HG03575 (cell line): ENCODE data around the gene MUC6.
"Not testable (repeated sequence)": the region's sequence is repeated elsewhere in the genome, so short reads cannot be mapped to it uniquely, and the experiment has no call there.

ENCODE experiments used
- ATAC-seq: cut with Tn5 transposase; IDR thresholded peaks from one replicate; pipeline ENCODE4 v1.9.1; 2021; ENCODE audit not compliant: unreplicated experiment, insufficient number of reproducible peaks, low FRiP score; ENCODE audit errors: extremely low read depth

Gene MUC6

DNA sequence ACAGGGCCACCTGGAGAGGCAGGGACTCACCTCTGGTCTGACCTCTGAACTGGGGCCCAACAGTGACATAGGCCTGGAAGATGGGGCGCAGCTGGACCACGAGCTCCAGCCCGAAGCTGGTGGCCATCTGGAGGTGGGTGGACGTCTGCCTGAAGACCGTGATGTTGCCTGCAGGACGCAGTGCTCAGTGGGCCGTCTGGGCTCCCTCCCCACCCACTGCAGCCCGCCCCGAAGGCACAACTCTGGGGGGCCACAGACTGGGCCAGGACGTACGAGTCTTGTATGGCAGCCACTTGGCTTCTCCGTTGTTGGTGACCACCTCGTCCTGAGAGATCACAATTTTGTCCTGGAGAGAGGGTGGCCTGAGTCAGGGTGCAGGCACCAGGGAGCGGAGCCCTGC lies 7.9 kb downstream of the MUC6 start:
- ATAC-seq = no peak

DNA sequence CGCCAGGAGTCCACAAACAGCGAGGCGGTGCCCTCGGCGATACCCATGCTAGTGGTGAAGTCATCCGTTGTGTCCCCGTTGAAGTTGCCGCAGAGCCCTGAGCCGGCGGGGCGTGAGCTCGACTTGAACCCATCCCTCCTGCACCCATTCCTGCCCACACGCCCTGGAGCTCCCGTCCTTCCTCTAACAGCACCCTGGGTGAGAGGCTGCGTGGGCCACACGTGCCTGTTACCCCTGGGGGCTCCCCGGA lies 8.3 kb downstream of the MUC6 start:
- no peak for ATAC-seq

DNA sequence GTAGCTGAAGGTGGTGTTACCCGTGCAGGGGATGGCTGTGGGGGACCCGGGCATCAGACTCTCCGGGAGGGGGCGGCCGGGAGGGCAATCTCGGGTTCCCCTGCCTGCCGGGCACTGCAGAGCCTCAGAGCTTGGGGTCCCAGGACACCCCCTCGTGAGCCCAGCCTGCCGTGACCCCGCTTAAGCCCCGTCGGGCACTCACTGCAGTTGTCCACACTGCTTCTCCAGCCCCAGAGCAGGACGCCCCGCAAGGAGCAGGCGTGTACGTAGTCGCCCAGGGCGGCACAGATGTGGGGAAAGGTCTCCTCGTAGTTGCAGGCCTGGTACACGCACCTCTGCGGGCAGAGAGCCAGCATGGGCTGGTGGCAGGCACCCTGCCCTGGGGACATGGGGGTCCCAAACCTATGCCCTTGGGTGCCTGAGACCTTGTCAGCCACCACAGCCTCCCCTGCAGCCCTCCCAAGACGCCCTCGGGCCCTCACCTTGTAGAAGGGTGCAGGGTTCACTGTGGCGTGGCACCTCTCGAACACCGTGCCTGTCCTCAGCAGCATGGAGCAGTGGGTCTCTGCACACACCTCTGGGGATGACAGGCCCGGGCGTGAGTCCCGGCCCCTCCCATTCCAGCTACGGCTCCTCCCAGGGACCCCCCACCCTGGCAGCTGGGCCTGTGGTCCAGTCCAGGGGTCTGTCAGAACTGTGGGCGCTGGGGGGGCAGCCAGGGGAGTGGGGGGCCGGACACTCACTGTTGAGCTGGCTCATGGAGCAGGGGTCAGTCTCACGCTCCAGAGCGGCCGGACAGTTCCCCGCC lies 8.8 kb downstream of the MUC6 start:
- no peak for ATAC-seq

DNA sequence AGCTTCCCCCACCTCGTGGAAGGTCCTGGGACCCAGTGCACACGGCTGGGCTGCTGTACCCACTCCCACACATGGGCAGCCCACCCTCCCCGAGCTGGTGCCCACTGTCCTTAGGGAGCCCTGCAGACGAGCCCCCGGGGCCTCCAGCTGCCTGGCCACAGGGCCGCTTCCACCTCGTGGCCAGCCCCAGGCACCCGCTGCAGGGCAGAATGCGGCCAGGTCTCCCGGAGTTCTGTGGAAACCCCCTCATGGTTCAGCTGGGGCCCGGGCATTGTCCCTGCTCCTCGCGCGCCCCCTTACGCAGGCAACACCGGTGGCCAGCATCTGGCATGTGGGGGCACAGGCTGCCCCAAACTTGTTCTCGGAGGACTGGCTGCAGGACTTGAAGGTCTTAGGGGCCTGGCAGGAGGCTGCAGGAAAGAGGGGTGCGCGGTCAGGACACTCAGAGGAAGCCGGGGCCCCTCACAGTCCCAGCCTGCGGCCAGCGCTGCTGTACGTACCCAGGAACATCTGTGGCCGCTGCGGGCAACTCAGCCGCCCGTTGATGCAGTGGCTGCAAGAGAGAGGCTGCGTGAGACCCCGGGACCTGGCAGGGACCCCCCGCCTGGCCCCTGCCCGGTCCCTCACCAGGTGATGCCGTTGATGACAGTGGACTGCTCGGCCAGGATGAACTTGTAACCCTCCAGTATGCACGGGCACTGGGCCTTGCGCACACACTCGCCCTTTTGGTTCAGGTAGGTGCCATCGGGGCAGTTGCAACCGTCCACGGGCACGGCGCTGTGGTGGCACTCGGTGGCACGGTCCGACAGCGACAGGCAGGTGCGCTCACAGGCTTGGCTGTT lies 9.7 kb downstream of the MUC6 start:
- ATAC-seq = no peak

DNA sequence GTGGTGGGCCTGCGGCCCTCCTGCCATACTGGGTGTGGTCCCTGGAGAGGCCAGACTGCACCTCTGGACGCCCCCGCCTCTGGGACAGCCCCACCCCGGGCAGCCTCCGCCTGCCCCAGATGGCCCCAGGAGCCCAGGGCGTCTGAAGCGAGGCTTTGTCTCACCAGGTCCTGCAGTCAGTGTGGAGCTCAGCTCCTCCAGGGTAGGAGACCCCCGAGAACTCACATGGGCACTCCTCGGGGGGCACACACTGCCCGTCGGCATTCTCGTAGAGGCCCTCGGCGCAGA lies 10.4 kb downstream of the MUC6 start:
- ATAC-seq = no peak

DNA sequence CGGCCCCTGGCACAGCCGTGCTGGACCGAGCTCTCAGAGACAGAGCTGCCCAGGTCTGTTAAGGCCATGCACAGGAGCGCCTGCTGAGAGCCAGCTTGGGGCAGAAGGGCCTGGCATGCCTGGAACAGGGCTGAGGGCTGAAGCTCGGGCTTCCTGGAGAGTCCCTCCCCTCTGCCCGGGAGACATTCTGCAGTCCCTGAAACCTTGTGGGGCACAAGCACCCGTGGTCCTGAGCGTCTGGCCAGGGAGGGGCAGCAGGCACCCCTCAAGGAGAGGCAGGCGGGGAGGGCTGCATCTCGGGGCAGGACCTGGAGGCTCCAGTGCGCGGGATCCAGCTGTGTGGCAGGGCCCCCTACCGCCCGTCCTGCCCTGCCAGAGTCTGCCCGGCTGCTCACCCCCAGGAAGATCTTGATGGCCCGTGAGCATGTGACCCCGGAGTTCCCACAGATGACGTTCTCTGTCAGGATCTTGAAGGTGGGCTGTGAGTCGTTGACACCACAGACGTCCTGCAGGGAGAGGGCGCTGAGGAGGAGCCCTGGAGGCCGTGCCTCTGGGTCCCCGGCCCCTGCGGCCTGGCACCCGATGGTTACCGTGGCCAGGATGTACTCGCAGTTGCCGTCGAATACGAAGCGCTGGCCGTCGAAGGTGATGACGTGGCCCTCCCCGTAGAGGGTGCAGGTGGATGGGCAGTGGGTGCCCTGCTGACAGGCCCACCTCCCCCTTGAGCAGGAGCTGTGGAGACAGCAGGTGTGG lies 10.9 kb downstream of the MUC6 start:
- ATAC-seq = no peak

DNA sequence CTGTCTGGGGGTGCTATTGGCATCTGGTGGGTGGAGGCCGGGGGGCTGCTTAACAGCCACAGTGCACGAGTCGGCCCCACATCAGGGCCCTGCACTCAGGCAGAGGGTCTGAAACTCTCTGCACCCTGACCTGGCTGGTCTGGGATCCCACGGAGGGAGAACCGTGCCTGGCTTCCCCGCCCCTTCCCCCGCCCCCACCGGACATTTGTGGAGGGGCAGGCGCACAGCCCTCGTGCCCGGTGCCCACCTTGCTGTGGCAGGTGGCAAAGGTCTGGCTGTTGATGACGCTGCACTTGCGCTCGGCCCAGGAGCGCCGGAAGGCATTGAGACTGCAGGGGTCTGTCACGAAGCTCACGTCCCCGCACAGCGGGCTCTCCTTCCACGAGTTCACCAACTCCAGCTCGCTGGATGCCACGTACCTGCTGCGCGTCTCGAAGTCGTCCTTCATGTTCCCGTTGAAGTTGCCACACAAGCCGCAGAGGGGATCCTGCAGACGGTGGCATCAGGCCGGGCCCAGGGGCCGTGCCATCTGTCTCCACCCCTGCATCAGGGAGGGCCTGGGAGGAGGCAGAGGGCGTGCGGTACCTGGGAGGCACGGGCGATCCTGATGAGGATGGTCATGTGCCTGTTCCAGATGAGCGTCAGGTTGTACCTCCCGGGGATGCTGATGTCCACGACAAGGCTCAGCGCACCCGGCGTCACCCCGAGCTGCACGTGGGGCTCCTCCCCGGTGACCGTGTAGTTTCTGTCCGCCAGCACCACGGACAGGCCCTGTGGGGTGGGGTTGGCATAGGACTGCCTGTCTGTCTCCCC lies 11.7 kb downstream of the MUC6 start:
- ATAC-seq = no peak

DNA sequence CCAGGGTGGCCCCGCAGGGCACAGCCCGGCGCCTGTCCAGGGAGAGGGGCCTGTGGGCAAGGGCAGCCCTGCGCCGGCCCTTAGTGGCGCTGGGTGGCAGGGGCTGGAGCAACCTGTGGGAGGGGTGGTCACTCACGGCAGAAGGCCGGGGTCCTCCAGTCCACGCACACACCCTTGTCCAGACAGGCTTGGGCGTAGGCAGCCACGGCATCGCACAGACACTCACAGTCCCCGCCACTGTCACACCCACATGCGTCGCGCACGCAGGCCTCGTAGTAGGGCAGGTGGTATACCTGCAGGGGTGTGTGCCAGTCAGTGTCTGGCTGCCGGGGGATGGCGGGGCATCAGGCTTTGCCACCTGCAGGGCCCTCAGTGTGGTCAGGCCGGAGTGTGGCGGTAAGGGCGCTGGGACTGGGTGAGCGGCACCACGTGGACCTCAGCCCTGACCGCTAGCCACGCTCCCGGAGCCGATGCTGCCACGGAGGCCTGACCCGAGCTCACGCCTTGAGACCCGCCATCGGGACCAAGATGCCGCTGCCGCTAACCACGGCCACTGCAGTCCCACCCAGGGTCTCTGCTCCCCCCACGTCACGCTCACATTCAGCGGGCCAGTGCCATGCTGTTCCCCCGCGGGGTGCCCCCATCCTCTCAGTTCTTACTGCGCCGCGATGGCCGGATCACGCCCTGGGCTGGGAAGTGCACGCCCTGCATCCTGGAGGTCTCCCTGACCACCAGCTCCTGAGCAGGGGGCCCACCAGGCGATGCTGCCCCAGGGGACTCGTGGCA lies 12.5 kb downstream of the MUC6 start:
- no peak for ATAC-seq

DNA sequence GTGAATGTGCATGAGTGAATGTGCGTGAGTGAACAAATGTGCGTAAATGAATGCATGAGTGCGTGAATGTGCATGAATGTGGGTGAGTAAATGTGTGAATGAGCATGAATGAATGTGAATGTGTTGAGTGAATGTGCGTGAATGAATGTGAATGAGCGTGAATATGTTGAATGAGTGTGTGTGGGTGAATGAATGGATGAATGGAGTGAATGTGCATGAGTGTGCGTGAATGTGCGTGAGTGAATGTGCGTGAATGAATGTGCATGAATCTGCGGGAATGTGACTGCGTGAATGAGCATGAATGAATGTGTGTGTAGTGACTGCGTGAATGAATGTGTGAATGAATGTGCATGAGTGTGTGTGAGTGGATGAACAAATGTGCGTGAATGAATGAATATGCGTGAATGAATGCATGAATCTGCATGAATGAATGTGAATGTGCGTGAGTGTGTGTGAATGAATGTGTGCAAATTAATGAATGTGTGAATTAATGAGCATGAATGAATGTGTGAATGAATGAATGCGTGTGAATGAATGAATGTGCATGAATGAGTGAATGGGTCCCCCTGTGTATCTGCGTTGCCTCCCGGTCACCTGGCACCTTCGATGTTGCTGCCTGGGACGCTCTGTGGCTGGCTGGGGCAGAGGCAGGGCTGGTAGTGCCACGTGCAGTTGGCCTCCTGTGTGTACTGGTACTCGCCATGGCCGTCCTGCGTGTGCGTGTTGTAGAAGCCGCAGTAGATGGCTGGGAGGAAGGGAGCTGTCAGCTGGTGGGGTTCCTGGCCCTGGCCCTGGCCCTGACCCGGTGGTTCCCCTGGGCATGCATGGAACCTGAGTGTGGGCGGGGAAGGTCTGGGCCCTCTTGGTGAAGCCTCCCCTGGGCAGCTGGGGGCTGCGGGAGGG lies 13.4 kb downstream of the MUC6 start:
- no peak for ATAC-seq

DNA sequence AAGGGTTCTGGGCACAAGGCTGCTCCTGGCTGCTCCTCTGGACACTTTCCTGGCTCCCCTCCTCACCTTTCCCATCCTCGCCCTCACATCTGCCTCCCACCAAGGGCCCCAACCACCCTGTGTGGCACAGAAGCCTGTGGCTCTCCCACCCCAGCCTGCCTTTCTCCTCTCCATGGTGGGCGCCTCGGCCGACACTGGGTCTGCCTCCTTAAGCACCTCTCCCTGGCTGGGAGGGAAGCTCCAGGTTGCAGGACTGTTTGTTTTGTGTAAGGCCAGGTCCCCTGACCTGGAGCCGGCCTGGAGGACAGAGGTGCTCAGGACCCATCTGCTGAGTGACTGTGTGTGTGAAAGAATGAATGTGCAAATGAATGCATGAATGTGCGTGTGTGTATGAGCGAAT lies 14.1 kb downstream of the MUC6 start:
- no peak for ATAC-seq

DNA sequence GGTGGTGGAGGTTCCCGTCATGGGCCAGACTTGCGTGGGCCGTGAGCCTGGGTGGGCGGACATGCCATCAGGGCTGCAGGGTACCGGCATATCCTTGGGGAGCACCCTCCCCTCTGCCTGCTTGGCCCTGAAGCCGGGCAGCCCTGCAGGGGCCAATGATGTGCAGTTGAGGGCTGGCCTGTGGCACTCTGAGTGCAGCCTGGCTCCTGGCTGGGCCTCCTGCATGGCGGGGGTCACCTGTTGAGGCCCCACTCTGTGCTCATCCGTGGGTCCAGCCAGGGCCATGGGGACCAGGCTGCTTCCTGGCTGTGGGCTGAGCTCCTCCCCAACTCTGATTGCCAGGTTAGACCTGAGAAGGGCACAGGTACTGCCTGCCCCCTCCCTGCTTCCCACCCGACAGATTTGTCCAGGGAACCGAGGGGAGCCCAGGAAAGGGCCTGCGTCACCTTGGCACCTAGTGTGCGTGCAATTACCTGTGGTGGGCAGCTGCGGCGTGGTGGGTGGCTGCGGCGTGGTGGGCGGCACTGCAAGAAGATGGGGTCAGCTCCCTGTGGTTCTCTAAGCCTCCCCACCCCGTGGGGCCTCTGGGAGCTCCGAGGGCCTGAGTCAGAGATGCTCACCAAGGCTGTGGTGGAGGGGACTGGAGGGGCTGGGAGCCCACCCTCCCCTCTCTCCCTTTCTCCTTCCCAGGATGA lies 16.2 kb downstream of the MUC6 start:
- no peak for ATAC-seq

DNA sequence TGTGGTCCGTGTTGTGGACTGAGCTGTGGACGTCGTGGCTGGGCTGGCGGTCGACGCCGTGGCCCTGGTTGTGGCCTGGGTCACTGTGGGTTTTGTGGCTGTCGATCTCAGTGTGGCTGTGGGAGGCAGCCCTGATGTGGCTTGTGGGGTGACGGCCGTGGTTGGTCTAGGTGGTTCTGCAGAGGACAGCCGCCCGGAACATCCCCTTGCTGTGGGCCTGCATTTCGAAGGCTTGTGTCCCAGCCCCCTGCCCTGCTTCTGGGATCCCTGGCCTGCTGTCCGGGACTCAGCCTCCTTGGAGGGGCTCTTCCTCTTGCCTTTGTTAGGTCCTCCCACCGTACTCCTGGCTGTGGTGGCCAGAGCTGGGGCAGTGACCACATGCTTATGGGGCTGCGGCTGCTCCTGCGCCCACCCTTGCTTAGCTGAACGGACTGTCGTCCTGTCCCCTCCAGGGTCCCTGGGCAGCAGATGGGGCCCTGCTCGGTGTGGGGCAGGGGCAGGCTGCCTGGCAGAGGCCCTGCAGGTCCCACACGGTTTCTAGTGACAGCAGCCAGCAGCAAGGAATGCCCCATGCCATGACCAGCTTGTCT lies 17.1 kb downstream of the MUC6 start:
- no peak for ATAC-seq

DNA sequence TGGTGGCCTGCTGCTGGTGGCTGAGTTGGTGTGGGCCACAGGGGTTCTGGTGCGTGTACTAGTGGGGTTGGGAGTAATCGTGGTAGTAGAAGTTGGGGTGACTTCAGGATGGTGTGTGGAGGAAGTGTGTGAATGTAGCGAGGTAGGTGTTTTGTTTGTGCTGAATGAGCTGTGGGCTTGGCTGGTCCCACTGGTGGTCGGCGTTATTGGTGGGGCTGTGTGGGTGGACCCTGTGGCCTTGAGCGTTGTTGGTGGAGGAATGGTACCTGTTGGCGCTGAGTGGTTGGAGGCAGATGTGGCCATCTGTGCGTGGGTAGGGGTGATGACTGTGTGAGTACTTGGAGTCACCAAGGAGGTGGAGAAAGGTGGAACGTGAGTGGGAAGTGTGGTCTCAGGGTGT lies 18.4 kb downstream of the MUC6 start:
- no peak for ATAC-seq

DNA sequence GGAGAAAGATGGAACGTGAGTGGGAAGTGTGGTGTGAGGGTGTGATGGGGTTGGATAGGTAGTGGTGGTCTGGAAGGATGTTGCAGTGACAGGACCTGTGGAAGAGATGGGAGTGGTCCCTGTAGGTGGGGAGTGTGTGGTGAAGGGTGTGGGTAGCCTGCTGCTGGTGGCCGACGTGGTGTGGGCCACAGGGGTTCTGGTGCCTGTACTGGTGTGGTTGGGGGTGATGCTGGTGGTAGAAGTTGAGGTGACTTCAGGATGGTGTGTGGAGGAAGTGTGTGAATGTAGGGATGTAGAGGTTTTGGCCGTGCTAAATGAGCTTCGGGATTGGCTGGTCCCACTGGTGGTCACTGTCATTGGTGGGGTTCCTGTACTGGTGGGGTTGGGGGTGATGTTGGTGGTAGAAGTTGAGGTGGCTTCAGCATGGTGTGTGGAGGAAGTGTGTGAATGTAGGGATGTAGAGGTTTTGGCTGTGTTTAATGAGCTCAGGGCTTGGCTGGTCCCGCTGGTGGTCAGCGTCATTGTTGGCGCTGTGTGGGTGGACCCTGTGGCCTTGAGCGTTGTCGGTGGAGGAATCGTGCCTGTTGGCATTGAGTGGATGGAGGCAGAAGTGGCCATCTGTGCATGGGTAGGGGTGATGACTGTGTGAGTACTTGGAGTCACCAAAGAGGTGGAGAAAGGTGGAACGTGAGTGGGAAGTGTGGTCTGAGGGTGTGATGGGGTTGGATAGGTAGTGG lies 19.1 kb downstream of the MUC6 start:
- ATAC-seq = no peak

DNA sequence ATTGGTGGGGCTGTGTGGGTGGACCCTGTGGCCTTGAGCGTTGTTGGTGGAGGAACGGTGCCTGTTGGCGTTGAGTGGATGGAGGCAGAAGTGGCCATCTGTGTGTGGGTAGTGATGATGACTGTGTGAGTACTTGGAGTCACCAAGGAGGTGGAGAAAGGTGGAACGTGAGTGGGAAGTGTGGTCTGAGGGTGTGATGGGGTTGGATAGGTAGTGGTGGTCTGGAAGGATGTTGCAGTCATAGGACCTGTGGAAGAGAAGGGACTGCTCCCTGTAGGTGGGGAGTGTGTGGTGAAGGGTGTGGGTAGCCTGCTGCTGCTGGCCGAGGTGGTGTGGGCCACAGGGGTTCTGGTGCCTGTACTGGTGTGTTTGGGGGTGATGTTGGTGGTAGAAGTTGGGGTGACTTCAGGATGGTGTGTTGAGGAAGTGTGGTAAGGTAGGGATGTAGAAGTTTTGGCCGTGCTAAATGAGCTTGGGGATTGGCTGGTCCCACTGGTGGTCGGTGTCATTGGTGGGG lies 19.9 kb downstream of the MUC6 start:
- ATAC-seq = not testable (repeated sequence)
